Tibial nerve (tissue), 4 donors: ENCODE measurements around the gene OSCP1. TPM values are rescaled to one million over a fixed set of nuclear protein-coding genes. Genes with fewer than 3 reads are reported as not detected.

Source experiments
- DNase-seq, 2 donors: peaks; one replicate each; pipeline ENCODE4 v3.0.0-alpha.2; 2019; ENCODE audit warnings: low spot score in 2 of 2
- H3K27ac ChIP-seq, 4 donors: fragments of 200-600 bp; sonication (generic) in 3 of 4; one replicate each; pipeline ENCODE4 v1.5.1; 2017 to 2019; ENCODE audit warnings: mild to moderate bottlenecking in 1 of 4
- H3K27me3 ChIP-seq, 2 donors: fragments of 200-600 bp; sonication (generic) in 1 of 2; one replicate each; pipeline versions ENCODE4 v1.5.1 to v1.6.0; 2017 to 2019
- H3K36me3 ChIP-seq, 3 donors: fragments of 200-600 bp; sonication (generic); one replicate each; pipeline ENCODE4 v1.5.1; 2018 to 2019
- H3K4me1 ChIP-seq, 4 donors: fragments of 200-600 bp; sonication (generic) in 3 of 4; one replicate each; pipeline ENCODE4 v1.5.1; 2017 to 2019
- H3K4me3 ChIP-seq, 4 donors: fragments of 200-600 bp; sonication (generic) in 3 of 4; one replicate each; pipeline ENCODE4 v1.5.1; 2017 to 2019; ENCODE audit warnings: mild to moderate bottlenecking in 1 of 4, moderate library complexity in 1 of 4
- H3K9me3 ChIP-seq, 4 donors: fragments of 200-600 bp; sonication (generic) in 3 of 4; one replicate each; pipeline ENCODE4 v1.5.1; 2017 to 2019
- CTCF ChIP-seq, 5 experiments: fragments of 200-600 bp in 3 of 5; fragments of 450-650 bp in 2 of 5; sonication (generic) in 3 of 5; IDR thresholded peaks; one replicate each; pipeline ENCODE4 v1.5.1; 2016 to 2019; ENCODE audit warnings: antibody characterized with exemption in 5 of 5, mild to moderate bottlenecking in 3 of 5, moderate library complexity in 2 of 5
- EP300 ChIP-seq, 2 donors: sonication (generic); formaldehyde crosslinking; IDR thresholded peaks; one replicate each; pipeline ENCODE4 v1.6.1; 2017; ENCODE audit warnings: antibody characterized with exemption in 2 of 2, mild to moderate bottlenecking in 1 of 2
- POLR2A ChIP-seq, 2 donors: fragments of 450-650 bp; IDR thresholded peaks; one replicate each; pipeline ENCODE4 v1.6.1; 2017; ENCODE audit warnings: antibody characterized with exemption in 2 of 2, mild to moderate bottlenecking in 2 of 2, moderate library complexity in 2 of 2
- WGBS, 2 donors: methylation state at CpG; one replicate each; pipeline ENCODE4 v1.1.5; 2018; 5-methylcytosine and 5-hydroxymethylcytosine counted together
- total RNA-seq, 4 donors: library from RNA; depleted of rRNA; stranded (reverse); fragments of >200 nt; gene quantifications; one replicate each; pipeline ENCODE4 v1.1.0, GENCODE V29; 2016

The OSCP1 gene
- total RNA-seq, 4 donors from 2014 or later = 7.2 to 32.4 (median 17.6) TPM

- Histone ChIP-seq H3K36me3 (no peaks in the 10 kb centered on the region), H3K27ac (no peak overlapping the region), H3K4me3 (no peak overlapping the region), H3K4me1 (peaks cover 0 to 7% (median 0%) of the 10 kb centered on the region in 4 donors), H3K27me3 (no peaks in the 10 kb centered on the region), H3K9me3 (no peaks in the 10 kb centered on the region)
- TF ChIP-seq EP300 (IDR thresholded peaks at IDR 0.05) (no peak), CTCF (IDR thresholded peaks at IDR 0.05) (no peak), POLR2A (IDR thresholded peaks at IDR 0.05) (no peak)
- no peak for DNase-seq
- 83 to 84% methylated on average over 5 of the region's 5 CpGs for WGBS, 2 donors
These were observed 26.7 kb upstream of the OSCP1 start for GRCh38 chr1:36476945-36477344.

DNA sequence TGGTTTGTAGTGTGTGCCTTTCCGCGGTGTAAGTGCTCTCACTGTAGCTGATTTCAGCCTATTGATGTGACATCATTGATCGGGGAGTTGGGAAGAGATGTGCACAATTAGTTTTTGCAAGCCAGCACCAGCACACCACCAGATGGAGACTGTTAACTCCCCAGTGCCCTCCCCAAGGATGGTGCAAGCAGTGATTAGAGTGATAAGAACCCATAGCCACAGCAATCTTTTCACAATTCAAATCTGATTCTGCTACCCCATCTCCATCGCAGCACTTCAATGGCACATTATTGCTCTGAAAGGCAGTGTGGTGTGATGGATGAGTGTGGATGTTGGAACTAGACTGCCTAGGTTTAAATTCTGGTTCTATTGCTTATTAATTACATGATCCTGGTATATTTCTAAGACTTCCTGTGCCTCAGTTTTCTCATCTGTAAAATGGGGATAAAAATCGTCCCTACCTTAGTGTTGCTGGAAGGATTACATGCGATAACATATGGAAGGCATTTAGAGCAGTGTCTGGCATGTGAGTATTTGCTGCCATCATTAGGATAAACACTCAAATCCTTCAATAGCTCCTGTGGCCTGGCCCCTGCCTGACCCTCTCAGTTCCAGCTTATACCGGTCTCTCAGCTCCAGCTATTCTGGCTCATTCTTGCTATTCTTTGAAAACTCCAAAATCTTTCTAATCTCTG is 25.8 kb upstream of the OSCP1 start:
- no peaks in the 10 kb centered on the region for H3K36me3 ChIP-seq
- no peak overlapping the region for H3K27ac ChIP-seq
- H3K27me3 ChIP-seq = no peaks in the 10 kb centered on the region
- H3K9me3 ChIP-seq = no peaks in the 10 kb centered on the region
- TF ChIP-seq CTCF (IDR thresholded peaks at IDR 0.05) (no peak), EP300 (IDR thresholded peaks at IDR 0.05) (no peak), POLR2A (IDR thresholded peaks at IDR 0.05) (no peak)
- WGBS, 2 donors = 74 to 77% methylated on average over 7 of the region's 7 CpGs
- no peak for DNase-seq
- H3K4me3 ChIP-seq = no peak overlapping the region
- H3K4me1 ChIP-seq = no peaks in the 10 kb centered on the region

DNA sequence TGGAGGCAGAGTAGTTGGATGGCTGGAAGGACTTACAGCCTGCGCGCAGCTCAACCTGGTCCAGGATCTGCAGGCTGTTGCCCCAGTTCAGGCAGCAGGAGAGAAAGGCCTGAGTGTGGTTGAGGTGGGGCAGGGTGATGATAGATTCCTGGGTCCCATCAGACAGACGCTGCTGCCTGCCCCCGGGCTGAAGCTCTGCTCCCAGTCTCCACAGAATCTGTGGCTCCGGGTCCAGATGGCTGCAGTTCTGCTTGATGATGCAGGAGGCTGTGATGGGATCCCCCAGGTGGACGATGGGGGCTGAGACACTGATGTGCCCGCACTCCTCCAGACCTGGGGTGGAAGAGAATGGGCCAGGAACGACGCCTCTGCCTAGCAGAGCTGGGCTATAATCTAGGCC is 25.1 kb upstream of the OSCP1 start:
- DNase-seq = no peak
- Histone ChIP-seq H3K4me3 (no peak overlapping the region), H3K27me3 (no peaks in the 10 kb centered on the region), H3K27ac (no peak overlapping the region), H3K36me3 (no peaks in the 10 kb centered on the region), H3K4me1 (no peaks in the 10 kb centered on the region), H3K9me3 (no peaks in the 10 kb centered on the region)
- 66 to 68% methylated on average over 9 of the region's 9 CpGs for WGBS, 2 donors
- TF ChIP-seq EP300 (IDR thresholded peaks at IDR 0.05) = no peak
- no peak for TF ChIP-seq CTCF (IDR thresholded peaks at IDR 0.05)
- TF ChIP-seq POLR2A (IDR thresholded peaks at IDR 0.05) = no peak

GRCh38 chr1:36472656-36473055 is 22.4 kb upstream of the OSCP1 start:
- WGBS, 2 donors = 75 to 76% methylated on average over 6 of the region's 6 CpGs
- Histone ChIP-seq H3K4me3 (no peak overlapping the region), H3K36me3 (no peaks in the 10 kb centered on the region)

More at GRCh38 chr1:36472656-36473055, 22.4 kb upstream of the OSCP1 start:
- Histone ChIP-seq H3K27me3 (no peaks in the 10 kb centered on the region), H3K9me3 (no peaks in the 10 kb centered on the region), H3K27ac (no peak overlapping the region), H3K4me1 (no peaks in the 10 kb centered on the region)
- DNase-seq = no peak
- TF ChIP-seq POLR2A (IDR thresholded peaks at IDR 0.05) (no peak), CTCF (IDR thresholded peaks at IDR 0.05) (no peak), EP300 (IDR thresholded peaks at IDR 0.05) (no peak)
